GM19099 (cell line): ENCODE results near the gene COL1A1.

Source experiments
- POLR2A ChIP-seq: IDR thresholded peaks from 3 replicates; pipeline ENCODE4 v1.6.1; 2011; ENCODE audit warnings: low read depth; ENCODE audit not compliant: insufficient read length; ENCODE audit errors: extremely low read depth

COL1A1 gene

DNA sequence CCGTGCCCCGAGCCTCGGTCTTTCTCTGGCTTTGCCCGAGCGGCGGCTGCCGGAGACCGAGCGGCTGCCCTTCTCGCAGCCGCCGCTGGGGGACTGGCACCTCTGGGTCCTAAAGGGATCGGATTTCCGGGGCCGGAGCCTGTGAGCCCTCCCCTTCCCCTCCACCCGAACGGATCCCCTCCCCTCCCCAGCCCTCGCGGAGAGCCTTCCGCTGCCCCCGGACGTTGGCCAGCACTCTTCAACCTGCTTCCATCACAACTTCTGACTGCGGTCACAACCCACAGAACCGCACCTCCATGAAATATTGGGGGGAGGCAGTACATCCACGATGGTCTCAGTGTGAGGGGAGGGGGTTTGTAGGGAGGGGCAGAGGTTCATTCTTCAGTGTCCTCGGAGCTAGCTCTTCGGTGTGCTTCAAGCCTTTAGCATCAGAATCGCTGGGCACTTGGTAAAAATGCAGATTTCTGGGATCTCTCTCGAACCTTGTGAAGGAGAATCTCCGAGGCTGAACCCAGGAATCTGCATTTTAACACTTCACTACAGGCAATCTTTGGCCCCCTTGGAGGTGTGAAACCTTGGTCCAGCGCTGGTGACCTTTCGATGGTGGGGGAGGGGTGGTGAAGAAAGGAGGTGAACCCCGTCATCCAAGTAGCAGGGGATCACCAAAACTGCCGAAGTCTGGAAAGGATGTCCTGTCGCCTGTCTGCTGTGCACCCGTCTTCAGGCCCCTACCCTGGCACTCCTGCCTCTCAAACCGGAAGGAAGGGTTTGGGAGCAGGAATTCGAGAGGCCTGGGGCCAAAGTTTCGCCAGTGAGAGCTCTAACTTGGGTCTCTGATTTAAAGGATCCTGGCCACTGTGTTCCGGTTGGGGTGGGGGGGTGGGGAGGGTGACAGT, 50.1 kb downstream of the COL1A1 start:
- TF ChIP-seq POLR2A, result peak; percentile 44

- no peak for TF ChIP-seq POLR2A
Observed at GRCh38 chr17:50150354-50151040, 50.9 kb downstream of the COL1A1 start, which contains the start of gene PPP1R9B. Gene PPP1R9B (minus strand): TSS chr17:50150677. CDS start chr17:50150513, 164 bp downstream.

DNA sequence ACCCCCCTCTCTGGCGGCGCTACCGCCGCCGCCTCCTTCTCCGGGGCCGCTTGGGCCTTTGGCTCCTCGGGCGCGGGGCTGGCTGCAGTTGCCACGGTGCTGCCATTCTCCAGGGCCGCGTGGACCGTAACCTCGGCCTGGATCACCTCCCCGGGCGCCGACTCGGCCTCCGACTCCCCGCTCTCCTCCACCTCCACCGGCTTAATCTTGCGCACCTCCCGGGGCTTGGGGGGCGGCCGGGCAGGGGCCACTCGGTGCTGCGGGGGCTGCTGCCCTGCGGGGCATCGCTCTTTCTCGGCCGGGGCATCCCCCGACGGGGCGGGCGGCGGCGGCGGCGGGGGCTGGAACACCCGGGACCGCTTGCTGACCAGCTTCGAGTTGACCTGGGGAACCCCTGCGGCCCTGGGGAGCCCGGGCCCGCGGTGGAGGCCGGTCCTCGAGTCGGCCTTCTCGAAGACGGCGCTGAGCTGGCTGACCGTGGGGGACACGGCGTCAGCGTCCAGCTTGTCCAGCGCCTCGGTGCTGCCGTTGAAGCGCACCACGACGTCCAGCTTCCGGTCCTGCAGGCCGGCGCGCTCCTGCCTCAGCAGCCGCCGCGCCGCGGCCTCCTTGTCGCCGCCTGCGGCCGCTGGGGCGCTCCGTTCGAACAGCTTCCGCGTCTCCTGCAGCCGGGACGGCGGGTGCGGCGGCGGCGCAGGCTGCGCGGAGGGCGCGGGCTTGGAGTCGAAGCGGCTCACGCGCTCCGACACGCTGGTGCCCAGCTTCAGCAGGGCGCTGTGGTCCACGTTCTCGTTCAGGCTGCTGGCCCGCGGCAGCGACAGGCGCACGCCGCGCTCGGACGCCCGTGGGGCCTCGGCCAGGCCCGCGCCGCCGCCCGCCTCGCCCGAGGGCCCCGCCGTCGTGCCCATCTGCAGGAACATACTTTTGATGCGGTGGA, 51.7 kb downstream of the COL1A1 start:
- peak; percentile 2 for TF ChIP-seq POLR2A

- TF ChIP-seq POLR2A, result peak; percentile 11
Observed at GRCh38 chr17:50149091-50149416, 52.4 kb downstream of the COL1A1 start.

DNA sequence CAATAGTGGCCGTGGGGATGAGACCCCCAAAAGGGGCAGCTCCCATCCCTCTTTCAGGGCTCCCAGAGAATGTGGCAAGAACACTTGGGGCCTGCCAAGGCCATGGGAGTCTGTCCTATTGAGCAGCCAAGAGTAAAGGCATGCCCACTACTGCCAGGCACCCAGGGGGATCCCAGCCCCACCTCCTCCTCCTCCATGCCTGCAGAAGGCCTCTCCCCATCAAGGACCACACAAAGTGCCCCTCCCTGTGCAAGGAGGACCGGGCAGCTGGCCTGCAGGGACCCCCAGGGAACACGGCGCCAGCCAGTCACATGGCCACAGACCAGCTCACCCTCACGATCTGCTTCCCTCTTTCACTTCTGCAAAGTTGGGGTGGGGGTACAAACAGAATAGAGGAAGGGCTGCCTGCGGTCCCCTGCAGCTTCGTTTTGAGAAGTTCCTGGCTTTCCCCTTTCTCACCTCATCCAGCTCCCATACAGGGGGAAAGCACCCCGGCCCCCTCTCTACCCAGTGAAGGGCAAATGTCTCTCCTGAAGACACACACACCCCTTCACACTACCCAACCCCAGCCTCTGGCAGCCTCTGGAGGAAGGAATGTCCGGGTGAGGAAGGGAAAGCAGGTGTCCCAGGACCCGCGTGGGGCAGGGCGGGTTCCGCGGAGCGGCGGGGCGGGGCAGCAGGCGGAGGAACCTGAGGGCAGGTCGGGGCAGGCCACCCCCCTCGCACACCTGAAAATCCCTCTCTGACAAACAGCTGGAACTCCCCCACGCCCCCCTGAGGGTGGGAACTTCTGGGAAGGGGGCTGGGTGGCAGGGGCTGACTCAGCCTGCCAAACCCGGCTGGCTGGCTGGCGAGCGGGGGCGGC, 53.0 kb downstream of the COL1A1 start:
- no peak for TF ChIP-seq POLR2A

DNA sequence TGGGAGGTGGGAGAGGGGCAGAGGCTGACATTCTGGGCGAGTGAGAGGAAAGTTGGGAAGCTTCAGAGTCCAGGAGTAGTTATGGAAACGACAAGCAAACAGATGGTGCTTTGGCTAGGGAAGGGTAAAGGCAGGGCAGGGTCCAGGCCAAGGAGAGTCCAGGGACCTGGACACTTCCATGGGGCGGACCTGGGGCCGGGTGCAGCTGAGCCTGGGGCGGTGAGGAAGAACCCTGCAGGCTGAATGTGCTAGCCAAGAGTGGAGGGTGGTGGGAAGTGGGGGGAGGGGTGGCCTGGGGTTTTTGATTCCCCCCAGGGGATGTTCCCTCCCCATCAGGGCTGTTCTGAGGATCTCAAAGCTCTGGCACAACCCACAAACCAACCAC, 53.6 kb downstream of the COL1A1 start:
- peak; percentile 21 for TF ChIP-seq POLR2A

- peak; percentile 42 for TF ChIP-seq POLR2A
Observed at GRCh38 chr17:50146927-50147665, 54.3 kb downstream of the COL1A1 start.

DNA sequence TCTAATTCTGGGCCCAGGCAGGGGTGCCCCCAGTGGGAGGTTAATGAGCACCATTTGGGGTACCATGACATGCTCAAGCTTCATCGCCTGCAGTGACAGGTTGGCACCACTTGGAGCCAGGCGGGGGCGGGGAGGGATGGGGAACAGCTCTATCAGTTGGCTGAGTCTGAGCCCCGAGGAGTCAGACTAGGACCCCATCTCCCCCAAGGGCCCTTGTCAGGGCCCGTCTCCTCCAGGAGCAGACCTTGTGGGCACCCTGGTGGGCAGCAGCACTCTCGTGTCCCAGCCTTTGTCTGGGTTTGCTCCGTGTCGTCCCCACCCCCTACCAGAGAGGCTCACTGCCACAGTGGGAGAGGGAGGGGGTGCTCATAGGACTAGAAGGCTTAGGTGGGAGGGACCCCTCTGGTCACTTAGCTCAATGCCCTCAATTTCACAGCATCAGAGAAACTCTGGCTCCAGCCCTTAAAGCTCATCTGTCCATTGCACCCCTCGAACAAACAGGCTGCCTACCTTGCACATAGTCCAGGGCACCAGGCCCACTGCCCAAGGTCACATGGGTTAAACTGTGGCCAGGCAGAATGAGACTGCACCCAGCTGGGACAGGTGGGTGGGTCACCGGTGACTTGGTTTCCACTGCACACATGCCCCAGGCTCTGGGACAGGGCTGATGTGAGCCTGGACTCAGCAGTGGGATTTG, 55.1 kb downstream of the COL1A1 start:
- TF ChIP-seq POLR2A, result no peak

DNA sequence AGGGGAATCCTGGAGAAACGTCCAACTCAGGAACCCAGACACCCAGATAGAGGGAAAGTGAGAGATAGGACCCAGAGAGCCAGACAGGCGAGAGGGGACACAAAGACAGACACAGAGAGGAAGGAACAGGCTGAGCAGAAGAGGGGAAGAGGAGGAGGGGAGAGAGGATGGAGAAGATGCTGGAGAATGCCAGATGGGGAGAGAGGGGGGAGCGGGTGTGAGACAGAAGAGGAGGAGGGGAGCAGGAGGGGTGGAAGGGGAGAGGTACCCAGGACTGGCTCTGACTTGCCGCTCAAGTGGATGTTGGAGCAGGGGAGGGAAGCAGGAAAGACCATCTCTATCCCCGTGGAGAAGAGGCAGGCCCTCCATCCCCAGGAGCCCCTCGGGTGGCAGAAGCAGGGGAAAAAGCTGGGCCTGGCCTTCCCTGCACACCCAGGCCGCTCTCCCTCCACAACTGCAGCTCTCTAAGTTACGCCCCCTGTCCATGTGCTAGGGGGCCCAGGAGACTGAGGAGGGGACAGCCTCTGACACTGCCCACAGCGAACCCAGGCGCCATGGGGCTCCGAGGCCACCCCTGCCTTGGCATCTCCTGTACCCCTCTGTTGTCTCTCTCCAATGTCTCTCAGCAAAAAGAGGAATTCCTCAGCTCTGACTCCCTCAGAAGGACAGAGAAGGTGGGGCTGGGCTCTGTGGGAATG, 55.8 kb downstream of the COL1A1 start:
- no peak for TF ChIP-seq POLR2A

- no peak for TF ChIP-seq POLR2A
Observed at GRCh38 chr17:50144845-50145531, 56.4 kb downstream of the COL1A1 start.

- TF ChIP-seq POLR2A, result no peak
Observed at GRCh38 chr17:50144355-50144754, 57.1 kb downstream of the COL1A1 start.
